Measurements from ENCODE around the gene NBPF3. TPM values are rescaled to one million over a fixed set of nuclear protein-coding genes. Genes with fewer than 3 reads are reported as not detected.
"Not testable (repeated sequence)": the region's sequence is repeated elsewhere in the genome, so short reads cannot be mapped to it uniquely, and the experiment has no call there.

Gene NBPF3
- total RNA-seq, 1 donor from 2014 or later, result 22.0 TPM

GRCh38 chr1:21414015-21414414 is 25.9 kb upstream of the NBPF3 start:
- no peak overlapping the region for H3K9ac ChIP-seq
- no peak overlapping the region for H3K4me3 ChIP-seq
- TF ChIP-seq, protein P1, sequence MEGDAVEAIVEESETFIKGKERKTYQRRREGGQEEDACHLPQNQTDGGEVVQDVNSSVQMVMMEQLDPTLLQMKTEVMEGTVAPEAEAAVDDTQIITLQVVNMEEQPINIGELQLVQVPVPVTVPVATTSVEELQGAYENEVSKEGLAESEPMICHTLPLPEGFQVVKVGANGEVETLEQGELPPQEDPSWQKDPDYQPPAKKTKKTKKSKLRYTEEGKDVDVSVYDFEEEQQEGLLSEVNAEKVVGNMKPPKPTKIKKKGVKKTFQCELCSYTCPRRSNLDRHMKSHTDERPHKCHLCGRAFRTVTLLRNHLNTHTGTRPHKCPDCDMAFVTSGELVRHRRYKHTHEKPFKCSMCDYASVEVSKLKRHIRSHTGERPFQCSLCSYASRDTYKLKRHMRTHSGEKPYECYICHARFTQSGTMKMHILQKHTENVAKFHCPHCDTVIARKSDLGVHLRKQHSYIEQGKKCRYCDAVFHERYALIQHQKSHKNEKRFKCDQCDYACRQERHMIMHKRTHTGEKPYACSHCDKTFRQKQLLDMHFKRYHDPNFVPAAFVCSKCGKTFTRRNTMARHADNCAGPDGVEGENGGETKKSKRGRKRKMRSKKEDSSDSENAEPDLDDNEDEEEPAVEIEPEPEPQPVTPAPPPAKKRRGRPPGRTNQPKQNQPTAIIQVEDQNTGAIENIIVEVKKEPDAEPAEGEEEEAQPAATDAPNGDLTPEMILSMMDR (IDR thresholded peaks at IDR 0.05), result no peak
- TF ChIP-seq EZH2phosphoT487 (IDR thresholded peaks at IDR 0.05) (no peak), EZH2 (IDR thresholded peaks at IDR 0.05) (no peak)
- no peaks in the 10 kb centered on the region for H4K20me1 ChIP-seq (ENCODE audit: low read depth)
- Mint-ChIP-seq H3K4me3 (no peak overlapping the region), H3K27me3 (ENCODE audit: insufficient read depth, low read depth) (peaks cover 2% of the 10 kb centered on the region), H3K36me3 (no peaks in the 10 kb centered on the region), H3K27ac (no peak overlapping the region), H3K9me3 (no peaks in the 10 kb centered on the region), H3K4me1 (no peaks in the 10 kb centered on the region)
- no peaks in the 10 kb centered on the region for H3K36me3 ChIP-seq
- no peaks in the 10 kb centered on the region for H3K9me3 ChIP-seq (ENCODE audit: low read depth)
- H3K4me1 ChIP-seq, result no peaks in the 10 kb centered on the region
- H2AFZ ChIP-seq (replicated peaks), result no peak overlapping the region
- H3F3A ChIP-seq (ENCODE audit: low read depth), result no peaks in the 10 kb centered on the region
- no peak overlapping the region for H3K27ac ChIP-seq
- no peak overlapping the region for H3K4me2 ChIP-seq
- peaks cover 8% of the 10 kb centered on the region for H3K27me3 ChIP-seq
- no peaks in the 10 kb centered on the region for H3K79me2 ChIP-seq (ENCODE audit: low read depth)
- no peak for DNase-seq (ENCODE audit: low spot score)

- H3K27ac ChIP-seq; DNase-seq (ENCODE audit: low spot score); H4K20me1 ChIP-seq (ENCODE audit: low read depth); H2AFZ ChIP-seq (replicated peaks); H3K4me1 ChIP-seq; H3K27ac Mint-ChIP-seq; H3K27me3 Mint-ChIP-seq (ENCODE audit: insufficient read depth, low read depth); H3K9ac ChIP-seq; H3K9me3 Mint-ChIP-seq; H3K4me3 Mint-ChIP-seq; H3K4me2 ChIP-seq; H3K4me3 ChIP-seq; H3K36me3 Mint-ChIP-seq; H3K4me1 Mint-ChIP-seq; H3K79me2 ChIP-seq (ENCODE audit: low read depth); H3K9me3 ChIP-seq (ENCODE audit: low read depth); H3F3A ChIP-seq (ENCODE audit: low read depth); H3K36me3 ChIP-seq: not testable (repeated sequence)
- H3K27me3 ChIP-seq, result peaks cover 19% of the 10 kb centered on the region
These were observed 19.6 kb upstream of the NBPF3 start for GRCh38 chr1:21420378-21420777.

DNA sequence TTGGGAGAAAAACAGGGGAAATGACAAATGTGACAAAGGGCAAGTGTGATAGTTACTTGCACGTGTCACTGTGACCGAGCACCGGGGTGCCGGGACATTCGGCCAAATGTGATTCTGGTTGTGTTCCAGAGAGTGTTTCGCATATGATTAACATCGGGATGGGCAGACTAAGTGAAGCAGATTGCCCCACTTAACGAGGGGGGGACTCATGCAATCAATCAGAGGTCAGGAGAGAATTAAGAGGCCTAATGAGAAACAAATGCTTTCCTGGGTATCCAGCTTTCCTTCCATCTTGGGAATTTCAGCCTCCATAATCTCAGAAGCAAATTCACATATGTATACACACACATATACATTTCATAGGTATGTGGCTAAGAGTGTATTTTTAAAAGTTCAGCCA is 18.6 kb upstream of the NBPF3 start:
- not testable (repeated sequence) for H3K9me3 Mint-ChIP-seq; H3K27ac ChIP-seq; H3K4me2 ChIP-seq; DNase-seq (ENCODE audit: low spot score); H3K36me3 Mint-ChIP-seq; H3K9ac ChIP-seq; H3K36me3 ChIP-seq; H4K20me1 ChIP-seq (ENCODE audit: low read depth); H3K9me3 ChIP-seq (ENCODE audit: low read depth); H3F3A ChIP-seq (ENCODE audit: low read depth); H3K4me3 Mint-ChIP-seq; H2AFZ ChIP-seq (replicated peaks); H3K4me1 Mint-ChIP-seq; H3K27me3 Mint-ChIP-seq (ENCODE audit: insufficient read depth, low read depth); H3K79me2 ChIP-seq (ENCODE audit: low read depth); H3K27ac Mint-ChIP-seq; H3K4me3 ChIP-seq; H3K4me1 ChIP-seq
- peaks cover 23% of the 10 kb centered on the region for H3K27me3 ChIP-seq

DNA sequence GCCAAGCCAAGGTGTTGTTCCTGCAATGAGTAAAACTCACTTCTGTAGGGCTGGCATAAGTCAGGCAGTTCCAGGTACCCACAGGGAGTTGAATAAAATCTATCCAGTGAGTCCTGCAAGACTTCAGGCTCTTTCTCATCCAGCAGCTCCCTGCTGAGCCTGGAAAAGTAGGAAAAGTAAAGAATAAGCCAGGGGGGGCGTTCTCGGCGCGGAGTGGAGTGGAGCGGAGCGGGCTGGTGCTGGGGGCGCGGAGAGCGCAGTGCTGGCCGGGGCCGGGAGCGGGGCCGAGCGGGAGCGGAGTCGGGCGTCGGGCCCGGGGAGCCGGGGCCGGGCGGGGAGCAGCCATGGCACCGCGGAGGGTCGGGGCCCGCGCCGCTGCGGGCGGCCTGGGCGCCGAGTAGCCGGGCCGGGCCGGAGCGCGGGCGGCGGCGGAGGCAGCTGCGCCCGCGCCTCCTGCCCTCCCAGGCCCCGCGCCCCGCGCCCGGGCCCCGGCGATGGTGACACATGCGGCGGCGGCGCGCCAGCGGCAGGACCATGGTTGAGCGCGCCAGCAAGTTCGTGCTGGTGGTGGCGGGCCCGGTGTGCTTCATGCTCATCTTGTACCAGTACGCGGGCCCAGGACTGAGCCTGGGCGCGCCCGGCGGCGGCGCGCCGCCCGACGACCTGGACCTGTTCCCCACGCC is 12.0 kb upstream of the NBPF3 start:
- not testable (repeated sequence) for H3K36me3 Mint-ChIP-seq; H3K4me1 ChIP-seq; H3K27ac ChIP-seq; H3K9ac ChIP-seq; H3K4me1 Mint-ChIP-seq; H4K20me1 ChIP-seq (ENCODE audit: low read depth); H3F3A ChIP-seq (ENCODE audit: low read depth); H2AFZ ChIP-seq (replicated peaks); H3K79me2 ChIP-seq (ENCODE audit: low read depth); H3K9me3 Mint-ChIP-seq; H3K36me3 ChIP-seq; H3K9me3 ChIP-seq (ENCODE audit: low read depth); H3K27ac Mint-ChIP-seq
- H3K27me3 Mint-ChIP-seq (ENCODE audit: insufficient read depth, low read depth), result peaks cover 12% of the 10 kb centered on the region
- peak overlapping the region; percentile 83 for H3K4me3 Mint-ChIP-seq
- peak overlapping the region; percentile 35 for H3K4me3 ChIP-seq
- H3K27me3 ChIP-seq, result peaks cover 38% of the 10 kb centered on the region
- peak; percentile 79 for TF ChIP-seq EZH2phosphoT487 (IDR thresholded peaks at IDR 0.05)
- peak; percentile 76 for TF ChIP-seq EZH2 (IDR thresholded peaks at IDR 0.05)
- H3K4me2 ChIP-seq, result peak overlapping the region; percentile 69
- DNase-seq (ENCODE audit: low spot score), result peak; percentile 46

GRCh38 chr1:21428481-21429073 is 11.4 kb upstream of the NBPF3 start:
- H3K27me3 ChIP-seq, result peaks cover 38% of the 10 kb centered on the region
- not testable (repeated sequence) for H3K27ac Mint-ChIP-seq; H3K4me2 ChIP-seq; H3K4me3 ChIP-seq; H3K36me3 Mint-ChIP-seq; H3K9ac ChIP-seq; H3K79me2 ChIP-seq (ENCODE audit: low read depth); DNase-seq (ENCODE audit: low spot score); H2AFZ ChIP-seq (replicated peaks); H3K36me3 ChIP-seq; H3K4me1 ChIP-seq; H3K9me3 ChIP-seq (ENCODE audit: low read depth); H4K20me1 ChIP-seq (ENCODE audit: low read depth); H3K9me3 Mint-ChIP-seq; H3K4me1 Mint-ChIP-seq; H3K27ac ChIP-seq; H3K4me3 Mint-ChIP-seq; H3F3A ChIP-seq (ENCODE audit: low read depth)
- peaks cover 12% of the 10 kb centered on the region for H3K27me3 Mint-ChIP-seq (ENCODE audit: insufficient read depth, low read depth)

DNA sequence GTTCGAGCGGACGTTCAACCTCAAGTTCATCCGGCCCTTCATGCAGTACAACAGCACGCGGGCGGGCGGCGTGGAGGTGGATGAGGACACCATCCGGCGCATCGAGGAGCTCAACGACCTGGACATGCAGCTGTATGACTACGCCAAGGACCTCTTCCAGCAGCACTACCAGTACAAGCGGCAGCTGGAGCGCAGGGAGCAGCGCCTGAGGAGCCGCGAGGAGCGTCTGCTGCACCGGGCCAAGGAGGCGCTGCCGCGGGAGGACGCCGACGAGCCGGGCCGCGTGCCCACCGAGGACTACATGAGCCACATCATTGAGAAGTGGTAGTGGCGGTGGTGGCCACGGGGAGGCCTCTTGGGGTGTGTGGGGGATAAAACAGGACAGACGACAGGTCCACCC is 10.7 kb upstream of the NBPF3 start:
- not testable (repeated sequence) for H3K4me2 ChIP-seq; H3K4me3 Mint-ChIP-seq; H3F3A ChIP-seq (ENCODE audit: low read depth); H3K9me3 Mint-ChIP-seq; H4K20me1 ChIP-seq (ENCODE audit: low read depth); H3K4me1 ChIP-seq; H3K4me1 Mint-ChIP-seq; H3K27ac ChIP-seq; DNase-seq (ENCODE audit: low spot score); H3K36me3 Mint-ChIP-seq; H3K4me3 ChIP-seq; H3K9me3 ChIP-seq (ENCODE audit: low read depth); H3K79me2 ChIP-seq (ENCODE audit: low read depth); H2AFZ ChIP-seq (replicated peaks); H3K9ac ChIP-seq; H3K36me3 ChIP-seq; H3K27ac Mint-ChIP-seq
- H3K27me3 ChIP-seq, result peaks cover 38% of the 10 kb centered on the region
- peaks cover 12% of the 10 kb centered on the region for H3K27me3 Mint-ChIP-seq (ENCODE audit: insufficient read depth, low read depth)

- H3K36me3 Mint-ChIP-seq; H2AFZ ChIP-seq (replicated peaks); H3K9me3 Mint-ChIP-seq; H3K27ac ChIP-seq; H3K36me3 ChIP-seq; H4K20me1 ChIP-seq (ENCODE audit: low read depth); H3F3A ChIP-seq (ENCODE audit: low read depth); H3K4me2 ChIP-seq; H3K4me3 Mint-ChIP-seq; DNase-seq (ENCODE audit: low spot score); H3K79me2 ChIP-seq (ENCODE audit: low read depth); H3K9me3 ChIP-seq (ENCODE audit: low read depth); H3K27ac Mint-ChIP-seq; H3K4me1 ChIP-seq; H3K4me3 ChIP-seq; H3K4me1 Mint-ChIP-seq; H3K9ac ChIP-seq: not testable (repeated sequence)
- peaks cover 12% of the 10 kb centered on the region for H3K27me3 Mint-ChIP-seq (ENCODE audit: insufficient read depth, low read depth)
- H3K27me3 ChIP-seq, result peaks cover 44% of the 10 kb centered on the region
These were observed 9.1 kb upstream of the NBPF3 start for GRCh38 chr1:21430875-21431274.

Data from neural progenitor cell (in vitro differentiated cells).